Loucy (cell line): ENCODE data around the gene BCL2A1.
"Not testable (repeated sequence)": the region's sequence is repeated elsewhere in the genome, so short reads cannot be mapped to it uniquely, and the experiment has no call there.

Experiments
- EZH2phosphoT487 ChIP-seq: fragments of 200-600 bp; IDR thresholded peaks from 2 replicates; pipeline ENCODE4 v1.6.1; 2018; ENCODE audit warnings: antibody characterized with exemption, mild to moderate bottlenecking, moderate library complexity, borderline replicate concordance
- TF ChIP-seq, protein P1 (sequence below): fragments of 200-600 bp; sonication (generic); conservative IDR thresholded peaks from 2 replicates; pipeline ENCODE4 v1.5.1; 2014; ENCODE audit warnings: mild to moderate bottlenecking, antibody characterized with exemption, low read length

DNA sequence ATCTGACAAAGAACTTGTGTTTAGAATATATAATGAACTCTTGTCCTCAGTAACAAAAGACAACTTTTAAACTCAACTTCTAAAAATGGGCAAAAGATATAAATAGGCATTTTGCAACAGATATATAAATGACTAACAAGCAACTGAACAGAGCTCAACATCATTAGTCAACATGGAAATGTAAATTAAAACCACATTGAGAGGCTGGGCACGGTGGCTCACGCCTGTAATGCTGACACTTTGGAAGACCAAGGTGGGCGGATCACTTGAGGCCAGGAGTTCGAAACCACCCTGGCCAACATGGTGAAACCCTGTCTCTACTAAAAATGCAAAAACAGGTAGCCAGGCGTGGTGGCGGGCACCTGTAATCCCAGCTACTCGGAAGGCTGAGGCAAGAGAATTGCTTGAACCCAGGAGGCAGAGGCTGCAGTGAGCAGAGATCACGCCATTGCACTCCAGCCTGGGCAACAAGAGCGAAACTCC is 40.1 kb upstream of the BCL2A1 start:
- TF ChIP-seq, protein P1, sequence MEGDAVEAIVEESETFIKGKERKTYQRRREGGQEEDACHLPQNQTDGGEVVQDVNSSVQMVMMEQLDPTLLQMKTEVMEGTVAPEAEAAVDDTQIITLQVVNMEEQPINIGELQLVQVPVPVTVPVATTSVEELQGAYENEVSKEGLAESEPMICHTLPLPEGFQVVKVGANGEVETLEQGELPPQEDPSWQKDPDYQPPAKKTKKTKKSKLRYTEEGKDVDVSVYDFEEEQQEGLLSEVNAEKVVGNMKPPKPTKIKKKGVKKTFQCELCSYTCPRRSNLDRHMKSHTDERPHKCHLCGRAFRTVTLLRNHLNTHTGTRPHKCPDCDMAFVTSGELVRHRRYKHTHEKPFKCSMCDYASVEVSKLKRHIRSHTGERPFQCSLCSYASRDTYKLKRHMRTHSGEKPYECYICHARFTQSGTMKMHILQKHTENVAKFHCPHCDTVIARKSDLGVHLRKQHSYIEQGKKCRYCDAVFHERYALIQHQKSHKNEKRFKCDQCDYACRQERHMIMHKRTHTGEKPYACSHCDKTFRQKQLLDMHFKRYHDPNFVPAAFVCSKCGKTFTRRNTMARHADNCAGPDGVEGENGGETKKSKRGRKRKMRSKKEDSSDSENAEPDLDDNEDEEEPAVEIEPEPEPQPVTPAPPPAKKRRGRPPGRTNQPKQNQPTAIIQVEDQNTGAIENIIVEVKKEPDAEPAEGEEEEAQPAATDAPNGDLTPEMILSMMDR, result not testable (repeated sequence)
- TF ChIP-seq EZH2phosphoT487, result not testable (repeated sequence)
